ENCODE results near the gene FRMD1. TPM values are rescaled to one million over a fixed set of nuclear protein-coding genes. Genes with fewer than 3 reads are reported as not detected.

The FRMD1 gene
- total and polyA plus RNA-seq, 2 donors (not counting 1 experiment from before 2014, with no cell fraction given): not detected

- Mint-ChIP-seq H3K27me3 (no peaks in the 10 kb centered on the region), H3K4me1 (no peaks in the 10 kb centered on the region)
- no peak for DNase-seq
Measured at GRCh38 chr6:168091381-168092264, 12.6 kb upstream of the FRMD1 start.

More at GRCh38 chr6:168091381-168092264, 12.6 kb upstream of the FRMD1 start:
- intact Hi-C loops (cut with micrococcal nuclease): no loop called here
- Histone ChIP-seq H3K9ac (ENCODE audit: low read length) (no peak overlapping the region), H4K20me1 (ENCODE audit: control insufficient read depth, insufficient read depth, low read length, poor library complexity, severe bottlenecking) (no peaks in the 10 kb centered on the region), H3K27ac (ENCODE audit: low read length in 2 of 2) (no peak overlapping the region), H3K79me2 (ENCODE audit: control insufficient read depth, insufficient read depth, low read length) (no peaks in the 10 kb centered on the region), H2AFZ (ENCODE audit: insufficient read depth, low read depth, low read length, poor library complexity, severe bottlenecking) (no peak overlapping the region), H3K4me1 (ENCODE audit: control insufficient read depth in 2 of 2, insufficient read depth in 2 of 2, low read length in 2 of 2) (no peaks in the 10 kb centered on the region), H3K36me3 (replicated peaks in 1 of 2; ENCODE audit: control extremely low read depth in 1 of 2, control insufficient read depth in 1 of 2, extremely low read depth in 1 of 2, insufficient read depth in 2 of 2, low read length in 1 of 2) (no peaks in the 10 kb centered on the region), H3K27me3 (replicated peaks in 1 of 4; ENCODE audit: control extremely low read depth in 1 of 4, control insufficient read depth in 3 of 4, insufficient read depth in 4 of 4, low read length in 3 of 4) (no peaks in the 10 kb centered on the region), H3K4me3 (ENCODE audit: control extremely low read depth in 1 of 5, extremely low read depth in 1 of 5, insufficient read depth in 1 of 5, low read depth in 2 of 5, low read length in 4 of 5) (no peak overlapping the region), H3K4me2 (replicated peaks; ENCODE audit: low read depth, low read length, poor library complexity, severe bottlenecking) (no peak overlapping the region), H3K9me3 (ENCODE audit: control extremely low read depth in 1 of 3, control insufficient read depth in 2 of 3, insufficient read depth in 1 of 3, low read length in 2 of 3) (peaks cover 0 to 37% (median 4%) of the 10 kb centered on the region in 3 donors)
- ChIA-PET POLR2A (no interaction called here), CTCF (no interaction called here)
- no peak overlapping the region for H3K4me3 Mint-ChIP-seq
- no peak for ATAC-seq (ENCODE audit: low read depth)
- H3K27ac Mint-ChIP-seq: no peak overlapping the region
- 94% methylated on average over 28 of the region's 28 CpGs for WGBS (ENCODE audit: insufficient coverage)
- peaks cover 5% of the 10 kb centered on the region for H3K9me3 Mint-ChIP-seq (ENCODE audit: insufficient read depth)
- no peak for TF ChIP-seq CTCF (IDR thresholded peaks at IDR 0.05)
- no peak for TF ChIP-seq EZH2 (IDR thresholded peaks at IDR 0.05; ENCODE audit: borderline replicate concordance, insufficient read depth, low read depth, low read length, poor library complexity, severe bottlenecking)
